Activated naive CD4-positive, alpha-beta T cell treated with anti-CD3 and anti-CD28 coated beads, Interleukin-2, amount 50 U/mL, for 24 hours (primary cell): ENCODE measurements around the gene SYK.
A peak's percentile ranks its signal among the peaks of the same experiment; 100 is the strongest.
"Not testable (repeated sequence)": the region's sequence is repeated elsewhere in the genome, so short reads cannot be mapped to it uniquely, and the experiment has no call there.

Experiments
- H3K27ac Mint-ChIP-seq: one replicate; pipeline ENCODE4 v1.8.0; 2021; ENCODE audit warnings: mild to moderate bottlenecking, mixed read lengths
- H3K27me3 Mint-ChIP-seq: one replicate; pipeline ENCODE4 v1.8.0; 2021; ENCODE audit warnings: mixed read lengths
- H3K36me3 Mint-ChIP-seq: one replicate; pipeline ENCODE4 v1.8.0; 2021; ENCODE audit warnings: mixed read lengths
- H3K4me1 Mint-ChIP-seq: one replicate; pipeline ENCODE4 v1.8.0; 2021; ENCODE audit warnings: mixed read lengths
- H3K4me3 Mint-ChIP-seq: one replicate; pipeline ENCODE4 v1.8.0; 2021; ENCODE audit warnings: mild to moderate bottlenecking, mixed read lengths
- H3K9me3 Mint-ChIP-seq: one replicate; pipeline ENCODE4 v1.8.0; 2021; ENCODE audit warnings: mixed read lengths

Gene SYK

DNA sequence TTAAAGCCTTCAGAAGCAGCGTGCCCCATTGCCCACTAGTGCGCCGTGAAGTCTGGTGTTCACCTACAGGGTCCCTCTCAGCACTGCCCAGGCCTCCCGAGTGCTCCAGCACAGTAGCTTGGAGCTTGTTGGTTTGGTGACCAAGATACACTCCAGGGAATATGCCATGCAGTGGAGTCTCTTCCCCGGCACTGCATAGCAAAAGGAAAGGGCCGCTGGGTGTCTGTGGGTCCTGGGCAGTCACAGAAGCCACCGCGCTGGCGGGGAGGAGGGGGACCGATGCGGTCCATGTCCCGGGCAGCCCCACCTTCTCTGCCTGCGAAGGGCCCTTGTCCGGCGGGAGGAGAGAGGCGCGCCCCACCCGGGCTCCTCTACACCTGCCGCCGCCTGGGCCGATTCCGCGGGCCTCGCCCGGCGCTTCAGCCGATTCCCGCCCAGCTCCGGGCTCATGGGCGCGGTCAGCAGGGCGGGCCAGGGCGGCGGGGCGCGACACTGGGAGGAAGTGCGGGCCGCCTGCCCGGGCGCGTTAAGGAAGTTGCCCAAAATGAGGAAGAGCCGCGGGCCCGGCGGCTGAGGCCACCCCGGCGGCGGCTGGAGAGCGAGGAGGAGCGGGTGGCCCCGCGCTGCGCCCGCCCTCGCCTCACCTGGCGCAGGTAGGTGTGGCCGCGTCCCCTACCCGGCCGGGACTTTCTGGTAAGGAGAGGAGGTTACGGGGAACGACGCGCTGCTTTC lies at the start of gene SYK:
SYK (plus strand) TSS at position 579 of the 732 bp plus-strand sequence. CDS start 42,080 bp downstream, outside the sequence.
- H3K27me3 Mint-ChIP-seq, result peaks cover 52% of the 10 kb centered on the region
- no peak within 1 kb of the TSS for H3K27ac Mint-ChIP-seq
- peaks cover 6% of the 10 kb centered on the region for H3K4me1 Mint-ChIP-seq
- H3K4me3 Mint-ChIP-seq, result peak within 1 kb of the TSS; percentile 75
- H3K9me3 Mint-ChIP-seq, result no peaks in the 10 kb centered on the region
- H3K36me3 Mint-ChIP-seq, result no peaks in the 10 kb centered on the region

DNA sequence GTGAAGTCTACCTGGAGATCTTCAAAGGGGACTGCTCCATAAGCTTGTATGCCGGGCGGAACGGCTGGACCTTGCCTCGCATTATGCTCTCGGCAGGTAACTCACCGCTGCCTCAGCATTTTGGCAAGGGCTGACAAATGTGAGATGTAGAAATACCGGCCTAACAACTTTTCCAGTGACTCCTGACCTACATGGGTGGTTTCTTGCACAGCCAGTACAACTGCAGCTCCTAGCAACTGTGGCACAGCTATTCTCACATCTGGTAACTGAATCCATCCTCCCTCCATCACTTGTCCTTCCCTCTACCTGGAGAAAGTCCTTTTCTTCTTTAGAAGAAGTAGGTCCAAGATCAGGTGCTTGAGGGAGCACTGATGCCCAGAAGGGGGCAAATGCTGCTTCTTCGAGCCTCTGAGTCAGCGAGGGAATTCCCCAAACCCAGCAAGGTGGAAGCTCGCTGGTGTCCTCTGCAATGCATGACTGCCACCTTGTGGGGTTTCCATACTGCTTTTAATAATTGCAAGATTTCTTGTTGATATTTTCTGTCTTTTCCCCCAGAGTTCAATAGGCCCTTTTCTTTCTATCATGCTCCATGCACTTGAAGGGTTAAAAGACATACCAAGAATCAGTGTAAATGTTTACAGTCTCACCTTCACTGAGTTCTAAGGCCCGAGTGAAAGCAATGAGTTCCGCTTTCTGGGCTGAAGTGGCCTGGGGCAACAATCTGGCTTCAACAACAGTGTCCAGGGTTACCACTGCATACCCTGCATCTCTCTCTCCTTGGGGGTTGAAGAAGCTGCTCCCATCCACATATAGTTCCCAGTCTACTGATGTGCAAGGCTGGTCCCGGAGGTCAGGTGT lies 45.9 kb upstream of the SYK start:
- H3K36me3 Mint-ChIP-seq, H3K4me3 Mint-ChIP-seq, H3K9me3 Mint-ChIP-seq, H3K4me1 Mint-ChIP-seq, H3K27ac Mint-ChIP-seq, H3K27me3 Mint-ChIP-seq: not testable (repeated sequence)

DNA sequence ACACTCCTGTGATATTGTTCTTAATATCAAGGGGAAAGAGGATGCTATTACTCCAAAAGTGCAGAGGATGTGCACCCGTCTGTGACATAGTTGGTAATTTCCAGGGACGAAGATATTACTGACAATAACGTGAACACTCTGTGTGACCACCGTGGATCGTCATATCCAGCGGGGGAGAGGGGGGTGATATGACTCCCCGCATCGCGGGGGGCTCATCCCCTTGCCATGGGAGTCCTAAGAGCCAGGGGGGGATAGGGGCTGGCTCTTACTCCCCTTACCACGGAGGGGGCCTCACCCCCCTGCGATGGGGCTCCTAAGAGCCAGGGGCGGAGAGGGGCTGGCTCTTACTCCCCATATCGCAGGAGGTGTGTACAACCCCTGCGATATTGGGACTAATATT lies 41.0 kb upstream of the SYK start:
- not testable (repeated sequence) for H3K27me3 Mint-ChIP-seq, H3K36me3 Mint-ChIP-seq, H3K4me1 Mint-ChIP-seq, H3K4me3 Mint-ChIP-seq, H3K27ac Mint-ChIP-seq, H3K9me3 Mint-ChIP-seq

DNA sequence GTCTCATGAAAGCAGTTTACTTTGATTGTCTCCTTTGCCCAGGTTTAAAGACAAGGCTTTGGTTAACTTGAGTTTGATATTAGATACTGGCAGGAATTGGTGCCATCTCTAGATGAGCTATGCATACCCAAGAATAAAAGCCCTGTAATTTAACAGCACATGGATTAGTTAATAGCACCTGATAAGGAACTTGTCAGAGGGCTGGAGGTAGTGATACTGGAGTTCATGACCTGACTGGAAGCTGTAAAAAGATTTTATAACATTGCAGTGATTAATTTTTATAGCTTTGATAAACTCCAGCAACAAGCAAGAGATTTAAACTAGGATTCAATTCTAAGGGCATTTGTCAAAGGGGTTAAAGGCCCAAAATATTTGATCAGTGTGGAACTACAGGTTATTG lies 34.9 kb upstream of the SYK start:
- no peaks in the 10 kb centered on the region for H3K4me1 Mint-ChIP-seq
- H3K9me3 Mint-ChIP-seq, result no peaks in the 10 kb centered on the region
- no peak overlapping the region for H3K4me3 Mint-ChIP-seq
- peaks cover 5% of the 10 kb centered on the region for H3K27me3 Mint-ChIP-seq
- no peak overlapping the region for H3K27ac Mint-ChIP-seq
- no peaks in the 10 kb centered on the region for H3K36me3 Mint-ChIP-seq

DNA sequence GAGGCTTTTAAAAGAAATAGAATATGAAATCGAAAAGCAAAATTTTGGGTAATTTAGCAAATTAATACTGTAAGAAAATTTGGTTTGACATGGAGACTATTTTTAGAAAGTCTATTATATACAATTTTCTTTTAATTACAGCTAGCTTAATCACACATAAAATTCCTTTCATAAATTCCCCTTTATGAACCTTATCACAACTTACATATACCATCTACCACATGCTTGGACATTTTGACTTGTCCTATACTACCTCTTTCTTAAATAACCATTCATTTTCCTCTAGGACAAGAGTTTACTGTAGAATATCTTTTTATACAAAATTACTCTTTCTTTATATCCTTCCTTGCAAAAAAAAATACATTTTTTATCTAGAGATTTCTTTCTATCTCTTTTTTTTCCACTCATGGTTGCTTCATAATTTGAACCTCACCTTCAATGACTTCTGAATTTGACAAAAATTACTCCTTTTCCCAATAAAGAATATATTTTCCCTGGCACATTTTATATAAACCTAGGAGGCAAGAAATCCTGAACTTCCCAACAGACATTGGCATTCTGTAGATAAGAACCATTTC lies 34.0 kb upstream of the SYK start:
- H3K4me1 Mint-ChIP-seq, result no peaks in the 10 kb centered on the region
- H3K4me3 Mint-ChIP-seq, result no peak overlapping the region
- peaks cover 9% of the 10 kb centered on the region for H3K27me3 Mint-ChIP-seq
- H3K27ac Mint-ChIP-seq, result no peak overlapping the region
- no peaks in the 10 kb centered on the region for H3K9me3 Mint-ChIP-seq
- H3K36me3 Mint-ChIP-seq, result no peaks in the 10 kb centered on the region

DNA sequence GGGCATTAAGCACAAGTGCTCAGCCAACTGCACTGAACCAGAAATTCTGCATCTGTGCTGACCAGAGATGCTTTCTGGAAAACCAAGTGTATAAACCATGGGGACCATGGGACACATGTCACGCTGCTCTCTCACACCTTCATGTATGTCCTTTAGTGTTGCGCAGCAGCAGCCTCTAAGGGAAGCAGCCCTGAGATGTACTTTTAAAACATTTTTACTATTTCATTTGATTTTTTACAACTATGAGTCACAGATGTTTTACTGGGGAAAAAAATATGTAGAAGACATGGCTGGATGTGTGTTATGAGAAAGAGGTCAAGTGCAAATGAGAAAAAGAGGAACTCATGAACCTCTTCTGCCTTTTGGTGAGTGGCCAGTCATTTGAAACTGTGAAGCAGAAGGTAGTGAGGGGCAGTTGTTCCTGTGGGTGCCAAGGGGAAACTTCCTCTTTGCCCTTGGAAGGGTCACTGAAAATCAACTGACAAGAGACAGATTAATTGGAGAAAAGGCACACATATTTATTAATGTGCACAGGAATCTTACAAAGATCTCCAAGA lies 31.4 kb upstream of the SYK start:
- no peak overlapping the region for H3K27ac Mint-ChIP-seq
- no peaks in the 10 kb centered on the region for H3K4me1 Mint-ChIP-seq
- H3K27me3 Mint-ChIP-seq, result peaks cover 6% of the 10 kb centered on the region
- no peak overlapping the region for H3K4me3 Mint-ChIP-seq
- H3K36me3 Mint-ChIP-seq, result no peaks in the 10 kb centered on the region
- H3K9me3 Mint-ChIP-seq, result no peaks in the 10 kb centered on the region

DNA sequence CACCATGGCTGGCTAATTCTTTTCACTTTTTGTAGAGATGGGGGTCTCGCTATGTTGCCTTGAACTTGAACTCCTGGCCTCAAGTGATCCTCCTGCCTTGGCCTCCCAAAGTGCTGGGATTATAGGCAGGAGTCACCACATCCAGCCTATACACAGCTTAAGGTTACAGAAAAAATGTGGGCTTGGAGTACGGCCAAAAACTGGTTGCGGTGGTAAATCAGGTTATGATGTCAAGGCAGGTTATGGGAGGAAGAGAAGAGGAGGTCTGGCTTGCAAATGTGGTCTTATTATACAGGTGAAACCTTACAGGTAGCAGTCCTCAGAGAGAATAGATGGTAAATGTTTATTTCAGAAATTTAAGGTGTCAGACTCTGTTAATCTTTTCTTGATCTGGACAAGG lies 30.7 kb upstream of the SYK start:
- H3K36me3 Mint-ChIP-seq, result no peaks in the 10 kb centered on the region
- no peaks in the 10 kb centered on the region for H3K4me1 Mint-ChIP-seq
- no peaks in the 10 kb centered on the region for H3K9me3 Mint-ChIP-seq
- no peak overlapping the region for H3K4me3 Mint-ChIP-seq
- H3K27me3 Mint-ChIP-seq, result peaks cover 6% of the 10 kb centered on the region
- no peak overlapping the region for H3K27ac Mint-ChIP-seq

DNA sequence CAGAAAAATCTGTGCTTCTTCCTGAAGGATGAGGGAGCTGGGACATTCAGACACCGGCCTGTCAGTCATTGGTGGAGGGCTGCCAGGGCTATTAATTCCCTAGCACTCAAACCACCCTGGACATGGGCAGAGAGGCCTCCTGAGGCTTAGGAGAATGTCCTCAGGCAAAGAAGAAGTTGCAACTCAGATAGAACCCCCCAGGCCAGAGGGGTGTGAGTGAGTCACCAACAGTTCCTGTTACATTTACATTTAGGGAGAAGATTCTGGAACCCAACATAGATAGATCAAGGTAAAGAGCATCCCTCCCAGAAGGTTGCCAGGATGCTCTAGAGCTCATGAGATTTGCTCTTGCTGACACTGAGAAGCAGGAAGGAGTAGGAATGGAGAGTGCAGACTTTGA lies 29.2 kb upstream of the SYK start:
- H3K9me3 Mint-ChIP-seq, result no peaks in the 10 kb centered on the region
- H3K36me3 Mint-ChIP-seq, result no peaks in the 10 kb centered on the region
- no peaks in the 10 kb centered on the region for H3K4me1 Mint-ChIP-seq
- H3K27ac Mint-ChIP-seq, result no peak overlapping the region
- H3K27me3 Mint-ChIP-seq, result peaks cover 6% of the 10 kb centered on the region
- H3K4me3 Mint-ChIP-seq, result no peak overlapping the region

DNA sequence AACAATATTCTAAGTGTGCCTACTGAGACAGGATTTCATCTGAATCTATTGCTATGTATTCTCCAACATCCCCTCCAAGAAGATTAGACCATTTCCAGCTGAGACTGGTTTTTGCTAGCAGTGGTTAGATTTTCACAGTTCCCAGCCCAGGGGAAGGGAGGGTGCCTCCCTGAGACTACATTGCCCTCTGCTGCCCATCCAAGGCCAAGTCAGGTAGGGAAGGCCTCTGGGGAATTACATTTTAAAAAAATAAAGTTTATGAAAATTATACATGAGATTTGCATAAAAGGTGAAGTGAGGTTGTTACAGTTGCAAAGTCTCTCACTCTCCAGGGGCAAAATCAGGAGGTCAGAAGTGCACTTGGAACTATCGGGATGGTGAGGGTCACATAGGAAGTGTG lies 28.0 kb upstream of the SYK start:
- Mint-ChIP-seq H3K4me3 (no peak overlapping the region), H3K4me1 (no peaks in the 10 kb centered on the region), H3K27ac (no peak overlapping the region), H3K36me3 (no peaks in the 10 kb centered on the region), H3K27me3 (peaks cover 8% of the 10 kb centered on the region), H3K9me3 (no peaks in the 10 kb centered on the region)

DNA sequence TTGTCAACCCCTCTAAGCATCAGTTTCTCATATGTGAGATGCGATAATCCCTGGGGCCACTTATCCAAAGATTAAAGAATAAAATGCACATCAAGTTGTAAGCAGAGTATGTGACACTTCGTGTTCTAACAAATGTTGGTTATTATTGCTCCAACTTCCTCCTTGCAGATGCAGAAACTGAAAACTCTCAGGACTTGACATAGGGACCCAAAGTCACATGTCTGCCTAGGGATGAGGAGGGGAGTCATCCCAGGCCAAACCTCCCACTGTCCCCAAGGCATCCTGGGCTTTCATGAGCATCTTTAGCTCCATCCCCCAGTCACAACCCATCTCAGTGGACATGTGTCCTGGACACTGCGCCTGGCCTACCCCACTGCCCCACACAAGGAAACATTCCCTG lies 27.5 kb upstream of the SYK start:
- no peaks in the 10 kb centered on the region for H3K9me3 Mint-ChIP-seq
- no peak overlapping the region for H3K27ac Mint-ChIP-seq
- H3K4me1 Mint-ChIP-seq, result no peaks in the 10 kb centered on the region
- H3K4me3 Mint-ChIP-seq, result no peak overlapping the region
- peaks cover 8% of the 10 kb centered on the region for H3K27me3 Mint-ChIP-seq
- no peaks in the 10 kb centered on the region for H3K36me3 Mint-ChIP-seq

DNA sequence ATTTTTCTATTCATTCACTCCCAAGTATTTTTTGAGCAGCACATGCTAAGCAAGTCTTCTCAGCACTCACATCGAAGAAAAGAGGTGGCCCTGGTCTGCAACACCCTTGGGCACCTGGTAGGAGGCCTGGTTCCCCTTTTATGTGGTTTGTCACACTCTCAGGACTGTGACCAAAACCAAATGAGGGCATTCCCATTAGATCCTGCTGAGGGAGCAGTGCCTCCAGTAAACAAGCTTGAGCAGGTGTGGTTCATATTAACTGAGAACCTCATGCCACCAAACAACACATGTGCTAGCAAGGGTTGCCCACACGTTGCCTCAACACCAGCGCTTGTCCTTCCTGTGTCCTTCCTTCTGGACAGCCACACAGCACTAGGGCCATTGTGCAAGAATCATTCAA lies 26.9 kb upstream of the SYK start:
- Mint-ChIP-seq H3K36me3 (no peaks in the 10 kb centered on the region), H3K4me1 (no peaks in the 10 kb centered on the region), H3K27ac (no peak overlapping the region), H3K9me3 (no peaks in the 10 kb centered on the region), H3K27me3 (peaks cover 8% of the 10 kb centered on the region), H3K4me3 (no peak overlapping the region)

DNA sequence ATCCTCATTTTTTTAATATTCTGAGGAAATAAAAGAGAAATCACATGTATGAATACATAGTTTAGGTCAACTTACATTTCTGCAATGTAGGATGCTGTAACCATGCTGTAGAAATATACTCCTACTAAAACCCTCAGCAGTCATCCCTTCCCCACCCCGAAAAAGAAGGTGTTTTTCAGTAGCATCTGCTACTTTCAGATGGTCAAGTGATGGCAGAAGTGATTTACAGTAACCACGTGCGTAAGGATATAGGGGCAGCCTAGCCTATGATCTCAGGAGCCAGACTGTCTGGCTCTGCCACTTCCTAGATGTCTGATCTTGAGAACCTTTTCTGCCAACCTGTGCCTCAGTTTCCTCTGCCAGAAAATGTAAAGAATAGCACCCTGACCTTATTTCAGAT lies 26.0 kb upstream of the SYK start:
- Mint-ChIP-seq H3K4me1 (no peaks in the 10 kb centered on the region), H3K27me3 (peaks cover 8% of the 10 kb centered on the region), H3K4me3 (no peak overlapping the region), H3K27ac (no peak overlapping the region), H3K9me3 (no peaks in the 10 kb centered on the region), H3K36me3 (no peaks in the 10 kb centered on the region)

DNA sequence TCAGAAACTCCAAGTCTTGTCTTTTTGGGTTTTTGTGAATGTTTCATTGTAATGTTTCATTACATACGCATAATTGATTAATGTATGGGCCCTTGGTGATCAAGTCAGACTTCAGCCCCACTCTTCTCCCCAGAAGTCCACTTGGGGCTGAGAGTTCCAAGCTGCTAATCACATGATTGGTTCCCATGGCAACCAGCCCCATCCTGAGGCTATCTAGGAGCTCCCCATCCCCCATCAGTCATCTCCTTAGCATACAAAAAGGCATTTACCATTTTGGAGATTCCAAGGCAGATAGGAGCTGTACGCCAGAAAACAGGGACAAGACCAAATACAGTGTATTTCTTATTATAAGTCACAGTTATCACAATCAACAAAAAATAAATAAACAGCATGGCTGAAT lies 22.9 kb upstream of the SYK start:
- no peaks in the 10 kb centered on the region for H3K9me3 Mint-ChIP-seq
- no peak overlapping the region for H3K27ac Mint-ChIP-seq
- no peaks in the 10 kb centered on the region for H3K4me1 Mint-ChIP-seq
- H3K4me3 Mint-ChIP-seq, result no peak overlapping the region
- peaks cover 3% of the 10 kb centered on the region for H3K27me3 Mint-ChIP-seq
- H3K36me3 Mint-ChIP-seq, result no peaks in the 10 kb centered on the region

DNA sequence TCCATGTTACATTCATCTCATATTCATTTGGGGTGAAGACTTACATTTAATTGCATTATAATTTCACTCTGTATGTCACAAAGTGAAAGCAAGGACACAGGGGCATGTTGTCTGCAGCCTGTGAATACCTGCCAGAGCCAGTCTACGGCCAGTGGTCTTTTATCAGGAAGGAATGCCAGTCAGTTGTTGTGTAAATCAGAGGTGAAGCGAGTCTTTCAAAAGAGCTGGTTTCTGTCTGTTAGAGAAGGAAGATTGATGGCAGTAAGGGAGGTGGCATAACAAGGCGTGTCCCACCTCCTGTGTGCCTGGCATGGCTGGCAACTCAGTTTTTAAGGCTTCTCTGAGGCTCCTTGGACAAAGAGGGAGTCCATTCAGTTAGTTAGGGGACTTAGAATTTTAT lies 18.1 kb upstream of the SYK start:
- no peak overlapping the region for H3K27ac Mint-ChIP-seq
- no peaks in the 10 kb centered on the region for H3K9me3 Mint-ChIP-seq
- no peak overlapping the region for H3K4me3 Mint-ChIP-seq
- no peaks in the 10 kb centered on the region for H3K4me1 Mint-ChIP-seq
- peaks cover 1% of the 10 kb centered on the region for H3K27me3 Mint-ChIP-seq
- H3K36me3 Mint-ChIP-seq, result no peaks in the 10 kb centered on the region

DNA sequence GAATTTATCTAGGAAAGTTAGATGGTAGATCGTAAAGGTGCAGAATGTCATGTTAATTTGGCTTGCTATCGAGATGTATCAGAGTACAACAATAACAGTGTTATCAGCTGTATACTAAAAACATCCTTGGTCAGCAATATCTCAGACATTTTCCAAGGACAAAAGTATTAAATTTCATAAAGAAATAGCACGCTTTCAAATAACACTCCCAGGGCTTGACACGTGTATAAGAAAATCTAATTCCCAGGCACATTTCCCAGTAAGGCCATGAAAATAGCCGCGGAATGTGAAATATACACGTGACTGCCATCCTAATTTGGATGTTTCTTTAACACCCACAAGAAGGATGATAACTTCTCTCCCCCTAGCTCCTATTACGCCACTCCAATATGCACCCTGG lies 17.7 kb upstream of the SYK start:
- no peak overlapping the region for H3K4me3 Mint-ChIP-seq
- no peak overlapping the region for H3K27ac Mint-ChIP-seq
- H3K27me3 Mint-ChIP-seq, result peaks cover 2% of the 10 kb centered on the region
- H3K4me1 Mint-ChIP-seq, result no peaks in the 10 kb centered on the region
- no peaks in the 10 kb centered on the region for H3K9me3 Mint-ChIP-seq
- no peaks in the 10 kb centered on the region for H3K36me3 Mint-ChIP-seq
